ENCODE data around the gene GLUL.
"Not testable (repeated sequence)": the region's sequence is repeated elsewhere in the genome, so short reads cannot be mapped to it uniquely, and the experiment has no call there.

Gene GLUL

GRCh38 chr1:182394055-182394775, 2.6 kb upstream of the GLUL start:
- DNase-seq, result peak; percentile 92 to 94

GRCh38 chr1:182392050-182393028, 749 bp upstream of the GLUL start:
- DNase-seq, result peak; percentile 49 to 51

- DNase-seq, result no peak
These were observed 595 bp downstream of the GLUL start for GRCh38 chr1:182391028-182391361.

DNA sequence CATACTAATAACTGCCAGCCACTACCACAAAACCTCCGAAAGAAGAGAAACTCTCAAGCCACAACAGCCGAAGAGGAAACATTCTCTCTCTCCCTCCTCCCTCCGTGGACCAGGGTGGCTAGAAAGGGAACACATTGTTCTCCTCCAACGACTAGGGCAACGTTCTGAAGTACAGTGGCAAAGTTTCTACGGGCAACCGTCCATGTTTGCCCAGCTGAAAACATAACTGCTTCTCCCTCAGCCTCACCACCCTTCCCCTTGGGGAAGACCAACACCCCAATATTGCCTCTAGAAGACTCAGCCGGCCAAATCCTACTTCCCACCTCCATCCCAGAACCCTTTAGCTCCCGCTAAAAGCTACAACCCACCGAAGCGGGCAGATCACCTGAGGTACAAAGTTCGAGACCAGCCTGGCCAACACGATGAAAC, 2.0 kb downstream of the GLUL start:
- DNase-seq, result peak; percentile 23 to 35

DNA sequence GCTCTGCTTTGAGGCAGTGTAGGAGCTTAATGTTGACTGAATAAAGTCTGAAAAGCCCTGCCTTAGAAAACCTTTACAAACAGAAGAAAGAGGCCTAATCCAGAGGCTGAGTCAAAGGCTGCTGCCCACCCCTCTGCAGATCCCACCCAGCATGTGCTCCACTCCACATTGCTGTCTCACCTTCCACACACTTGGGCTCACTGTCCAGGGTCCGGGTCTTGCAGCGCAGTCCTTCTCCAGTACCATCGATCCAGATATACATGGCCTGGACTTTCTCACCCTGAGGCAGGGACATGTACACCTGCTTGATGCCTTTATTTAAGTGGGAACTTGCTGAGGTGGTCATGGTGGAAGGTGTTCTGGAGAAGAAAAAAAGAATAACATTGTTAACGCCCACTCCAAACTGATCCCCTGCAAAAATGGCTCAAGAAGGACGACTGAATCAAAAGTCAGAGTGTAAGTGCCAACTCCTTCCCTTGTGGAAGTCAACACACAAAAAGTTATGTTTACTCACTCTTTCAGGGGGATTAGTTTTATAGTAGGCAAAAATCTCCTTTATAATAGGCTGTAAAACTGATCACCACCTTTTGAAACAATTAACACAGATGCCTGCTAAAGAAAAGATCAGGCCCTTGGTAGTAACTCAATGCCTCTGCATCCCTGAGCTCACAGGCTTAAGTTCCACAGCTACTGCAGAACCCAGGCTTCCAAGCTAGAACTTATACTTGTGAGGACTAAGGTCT, 3.0 kb downstream of the GLUL start:
- DNase-seq, result no peak

DNA sequence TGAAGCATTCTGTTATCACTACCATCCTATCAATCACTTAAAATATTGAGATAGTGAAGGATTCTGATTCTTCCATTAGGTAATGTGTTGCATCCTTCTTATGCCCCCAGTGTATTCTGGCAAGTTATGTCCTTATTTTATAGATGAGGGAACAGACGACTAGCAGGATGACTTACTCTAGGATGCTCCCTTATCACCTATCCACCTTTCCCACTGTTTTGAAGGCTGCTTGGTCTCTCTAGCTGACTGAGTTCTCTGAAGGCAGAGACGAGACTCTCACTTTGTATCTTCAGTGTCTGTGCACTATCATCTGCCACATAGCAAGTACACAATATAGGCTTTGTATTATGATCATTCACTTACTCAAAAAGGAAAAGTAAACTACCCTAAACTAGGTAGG, 4.0 kb downstream of the GLUL start:
- DNase-seq, result no peak

- no peak for DNase-seq
These were observed 4.6 kb downstream of the GLUL start for GRCh38 chr1:182386980-182387379.

DNA sequence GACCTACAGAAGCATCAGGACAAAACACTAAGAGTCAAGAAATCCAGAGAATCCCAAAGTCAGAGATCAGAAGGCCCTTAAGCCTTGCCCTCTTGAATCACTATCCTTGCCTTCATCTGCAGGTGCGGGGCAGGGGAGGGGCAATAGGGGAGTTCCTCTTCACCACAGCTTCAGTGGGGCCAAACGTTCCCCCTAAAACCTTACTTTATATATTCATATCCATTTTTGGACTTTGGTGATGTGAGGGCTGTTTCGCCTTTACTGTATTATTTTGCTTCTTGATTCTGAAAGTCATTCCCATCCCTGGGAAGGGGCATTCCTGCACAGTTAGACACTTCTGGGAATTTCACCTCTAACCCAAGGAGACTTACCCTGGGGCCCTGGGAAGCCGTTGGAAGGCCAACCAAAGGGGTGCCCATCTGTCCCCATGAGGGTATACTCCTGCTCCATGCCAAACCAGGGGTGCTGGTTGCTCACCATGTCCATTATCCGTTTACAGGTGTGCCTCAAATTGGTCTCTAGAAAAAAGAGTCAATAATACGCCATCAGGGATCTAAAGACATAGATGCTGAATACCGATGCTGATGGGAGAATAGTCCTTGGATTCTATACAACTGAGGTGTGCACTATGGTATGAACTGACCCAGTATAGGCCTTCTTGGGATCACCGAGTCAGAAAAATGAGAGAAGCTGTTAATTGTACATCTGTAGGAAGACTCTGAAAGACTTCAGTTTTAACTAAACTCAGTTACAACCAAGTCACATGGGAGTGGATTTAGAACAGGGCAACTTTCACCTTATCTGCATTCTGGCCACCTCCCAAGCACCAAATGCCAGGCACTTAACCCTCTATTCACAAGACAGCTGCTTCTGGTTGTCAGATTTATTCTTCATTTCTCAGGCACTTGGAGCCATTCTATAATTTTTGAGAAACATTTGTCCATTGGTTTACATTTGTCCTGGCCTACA, 5.4 kb downstream of the GLUL start:
- DNase-seq, result no peak

- DNase-seq, result no peak
These were observed 7.1 kb downstream of the GLUL start for GRCh38 chr1:182384387-182384960.

GRCh38 chr1:182383934-182384333, 7.7 kb downstream of the GLUL start:
- DNase-seq, result no peak

DNA sequence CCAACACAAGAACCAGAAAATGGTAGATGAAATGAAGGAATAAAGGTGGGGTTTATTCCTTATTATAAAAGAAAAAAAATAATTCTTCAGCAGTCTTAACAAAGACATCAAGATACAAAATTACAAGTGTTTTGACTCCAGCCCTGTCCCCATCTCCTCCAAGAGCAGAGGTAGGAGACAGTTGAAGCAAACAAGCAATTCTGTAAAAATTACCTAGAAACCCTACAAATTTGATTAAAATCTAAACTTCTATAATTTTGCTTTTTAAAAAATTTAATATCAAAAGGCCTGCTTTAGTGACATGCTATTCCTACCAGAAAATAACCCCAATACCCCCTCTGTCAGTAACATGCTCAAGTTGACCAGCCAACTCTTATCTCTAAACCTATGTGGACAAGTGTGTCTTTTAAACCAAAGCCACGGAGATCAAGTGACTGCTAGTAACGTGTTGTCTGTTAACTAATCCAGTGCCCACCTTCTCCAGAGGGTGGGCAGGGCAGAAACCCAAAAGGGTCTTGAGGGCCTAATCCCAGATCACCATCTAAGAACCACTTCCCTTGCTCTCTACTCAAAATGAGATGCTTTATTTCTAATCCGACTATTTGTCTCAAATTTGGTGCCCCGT, 8.4 kb downstream of the GLUL start:
- DNase-seq, result no peak

- no peak for DNase-seq
These were observed 9.4 kb downstream of the GLUL start for GRCh38 chr1:182381962-182382819.

DNA sequence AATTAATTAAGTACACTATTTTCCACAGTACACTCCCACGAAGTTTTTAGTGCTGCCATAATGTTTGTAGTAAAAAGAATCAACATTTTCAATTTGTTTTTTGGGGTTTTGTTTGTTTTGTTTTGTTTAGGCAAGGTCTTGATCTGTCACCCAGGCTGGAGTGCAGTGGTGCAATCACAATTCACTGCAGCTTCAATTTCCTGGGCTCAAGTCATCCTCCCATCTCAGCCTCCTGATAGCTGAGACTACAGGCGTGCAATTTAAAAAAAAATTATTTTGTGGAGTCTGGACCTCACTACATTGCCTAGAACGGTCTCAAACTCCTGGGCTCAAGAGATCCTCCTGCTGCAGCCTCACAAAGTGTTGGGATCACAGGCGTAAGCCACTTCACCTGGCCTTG, 11.4 kb downstream of the GLUL start:
- no peak for DNase-seq

- not testable (repeated sequence) for DNase-seq
These were observed 11.8 kb downstream of the GLUL start for GRCh38 chr1:182379781-182380180.

- DNase-seq, result no peak
These were observed 14.5 kb downstream of the GLUL start for GRCh38 chr1:182376936-182377574.

GRCh38 chr1:182374101-182374834, 17.3 kb downstream of the GLUL start:
- DNase-seq, result no peak

- DNase-seq, result no peak
These were observed 21.1 kb downstream of the GLUL start for GRCh38 chr1:182370532-182370931.

DNA sequence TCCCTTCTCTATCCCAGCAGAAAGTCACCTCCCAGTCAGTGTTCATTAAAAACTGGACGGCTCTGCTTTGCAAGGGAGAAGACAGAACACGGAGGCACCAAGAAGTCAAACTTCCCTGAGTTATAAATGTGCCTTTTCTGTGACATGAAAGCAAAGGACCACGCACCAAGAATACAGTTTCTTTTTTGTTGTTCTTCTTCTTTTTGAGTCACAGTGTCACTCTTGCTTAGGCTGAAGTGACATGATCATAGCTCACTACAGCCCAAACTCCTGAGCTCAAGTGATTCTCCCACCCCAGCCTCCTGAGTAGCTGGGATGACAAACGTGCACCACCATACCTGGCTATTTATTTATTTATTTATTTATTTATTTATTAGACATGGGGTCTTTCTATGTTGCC, 22.7 kb downstream of the GLUL start:
- DNase-seq, result no peak

DNA sequence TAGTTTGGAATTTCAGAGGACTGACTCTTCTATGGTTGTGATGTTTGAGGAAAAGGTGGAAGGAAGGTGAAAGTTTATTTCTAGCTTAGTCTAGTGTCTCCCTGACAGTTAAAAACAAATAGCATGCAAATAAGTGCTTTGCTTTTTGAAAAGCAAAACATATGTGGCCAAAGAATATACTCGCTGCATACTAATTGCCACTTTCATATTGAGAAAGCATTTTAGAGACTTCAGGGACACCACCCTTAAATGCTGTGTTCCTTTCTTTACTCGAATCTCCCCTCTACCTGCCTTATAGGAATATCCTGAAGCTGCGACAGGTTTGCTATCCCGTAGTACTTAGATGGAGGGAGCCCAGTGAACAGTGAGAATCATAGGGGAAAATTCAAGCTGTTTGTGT, 23.2 kb downstream of the GLUL start:
- DNase-seq, result no peak

All from AML-193 (cell line).